Fibroblast of pulmonary artery (primary cell): Measurements from ENCODE around the gene TNS1.

ENCODE experiments used
- DNase-seq: peaks from one replicate; pipeline ENCODE4 v3.0.0-alpha.2; 2010; ENCODE audit warnings: low read depth
- H3K4me3 ChIP-seq: replicated peaks from 2 replicates; pipeline ENCODE4 v1.5.1; 2011; ENCODE audit warnings: low read depth, mild to moderate bottlenecking, control low read depth, low read length, moderate library complexity
- TF ChIP-seq, protein P1 (sequence below): IDR thresholded peaks from 2 replicates; pipeline ENCODE4 v1.5.1; 2011; ENCODE audit warnings: mild to moderate bottlenecking, control low read depth, low read length, inconsistent platforms; ENCODE audit errors: missing control alignments

TNS1 gene

DNA sequence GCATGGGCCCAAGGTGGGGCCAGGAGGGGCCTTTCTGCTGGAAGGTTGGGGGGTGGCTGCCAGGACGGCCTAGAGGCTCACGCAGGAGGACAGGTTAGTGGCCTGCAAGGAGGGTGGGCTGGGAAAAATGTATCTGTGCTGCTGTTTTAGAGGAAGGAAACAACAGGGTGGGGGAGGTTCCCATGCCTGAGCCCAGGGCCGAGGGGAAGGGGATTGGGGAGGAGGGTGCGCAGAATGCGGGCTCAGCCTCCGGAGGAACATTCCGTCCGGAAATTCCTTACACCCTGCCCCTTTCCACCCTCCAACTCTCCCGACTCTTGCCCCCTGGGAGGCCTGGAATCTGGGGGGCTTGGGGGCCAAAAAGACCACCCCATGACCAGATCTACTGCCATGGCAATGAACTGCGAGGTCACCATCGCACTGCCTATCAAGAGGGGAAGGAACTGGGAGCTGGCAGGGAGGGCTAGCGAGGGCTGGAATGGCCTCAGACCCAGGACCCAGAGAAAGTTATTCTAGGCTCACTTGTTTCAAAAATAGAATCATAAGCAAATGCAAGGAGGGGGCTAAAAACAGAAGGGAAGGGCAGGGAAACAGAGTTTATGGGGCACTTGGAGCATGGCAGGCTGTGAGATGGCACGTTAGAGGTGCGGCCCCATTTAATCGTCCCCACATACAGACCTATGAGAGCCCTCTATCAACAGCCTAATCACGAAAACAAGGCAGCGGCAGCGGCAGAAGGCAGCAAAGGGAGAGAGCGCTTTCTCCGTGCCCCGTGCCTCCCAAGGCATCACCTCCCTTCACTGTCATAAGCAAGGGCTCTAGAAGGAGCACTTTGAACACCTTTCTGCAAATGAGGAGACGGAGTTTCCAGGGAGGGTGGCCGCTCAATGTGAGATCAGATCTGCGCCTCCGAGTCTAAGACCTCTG is 90.4 kb downstream of the TNS1 start:
- TF ChIP-seq, protein P1, sequence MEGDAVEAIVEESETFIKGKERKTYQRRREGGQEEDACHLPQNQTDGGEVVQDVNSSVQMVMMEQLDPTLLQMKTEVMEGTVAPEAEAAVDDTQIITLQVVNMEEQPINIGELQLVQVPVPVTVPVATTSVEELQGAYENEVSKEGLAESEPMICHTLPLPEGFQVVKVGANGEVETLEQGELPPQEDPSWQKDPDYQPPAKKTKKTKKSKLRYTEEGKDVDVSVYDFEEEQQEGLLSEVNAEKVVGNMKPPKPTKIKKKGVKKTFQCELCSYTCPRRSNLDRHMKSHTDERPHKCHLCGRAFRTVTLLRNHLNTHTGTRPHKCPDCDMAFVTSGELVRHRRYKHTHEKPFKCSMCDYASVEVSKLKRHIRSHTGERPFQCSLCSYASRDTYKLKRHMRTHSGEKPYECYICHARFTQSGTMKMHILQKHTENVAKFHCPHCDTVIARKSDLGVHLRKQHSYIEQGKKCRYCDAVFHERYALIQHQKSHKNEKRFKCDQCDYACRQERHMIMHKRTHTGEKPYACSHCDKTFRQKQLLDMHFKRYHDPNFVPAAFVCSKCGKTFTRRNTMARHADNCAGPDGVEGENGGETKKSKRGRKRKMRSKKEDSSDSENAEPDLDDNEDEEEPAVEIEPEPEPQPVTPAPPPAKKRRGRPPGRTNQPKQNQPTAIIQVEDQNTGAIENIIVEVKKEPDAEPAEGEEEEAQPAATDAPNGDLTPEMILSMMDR: no peak
- H3K4me3 ChIP-seq: no peak overlapping the region
- no peak for DNase-seq

DNA sequence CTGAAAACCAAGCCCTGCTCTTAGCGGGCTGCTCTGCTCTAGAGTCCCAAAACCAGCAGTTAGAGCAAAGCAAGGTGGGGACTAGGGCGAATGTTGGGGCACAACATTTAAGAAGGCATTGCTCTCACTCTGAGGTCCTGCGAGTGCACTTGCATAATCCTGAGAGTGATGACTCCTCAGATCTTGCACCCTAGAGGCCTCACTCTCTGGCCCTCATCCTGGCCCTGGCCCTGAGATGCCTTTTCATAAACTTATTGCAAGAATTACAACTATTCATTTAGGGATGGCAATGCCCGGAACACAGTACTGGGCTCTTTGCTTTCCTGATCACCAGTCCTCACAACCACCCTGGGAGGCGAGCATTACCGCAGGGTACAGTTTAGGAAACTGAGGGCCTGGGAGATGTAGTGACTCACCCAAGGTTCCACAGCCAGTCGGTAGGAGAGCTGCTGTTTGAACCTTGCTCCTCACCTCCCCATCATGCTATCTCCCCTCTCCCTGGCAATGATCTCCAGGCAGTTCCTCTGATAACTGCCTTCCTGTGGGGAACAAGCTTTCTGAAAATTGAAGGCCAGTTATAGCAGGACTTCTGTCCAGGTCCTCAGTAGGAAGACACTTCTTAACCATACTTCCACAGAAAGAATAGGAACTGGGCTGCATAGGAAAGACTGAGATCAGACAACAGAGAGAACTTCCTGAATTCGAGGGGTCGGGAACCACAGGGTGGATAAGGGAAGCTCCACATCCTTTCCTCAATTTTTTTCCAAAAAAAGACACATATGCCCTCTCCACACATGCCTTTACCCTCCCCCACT is 91.3 kb downstream of the TNS1 start:
- TF ChIP-seq, protein P1: no peak
- H3K4me3 ChIP-seq: no peak overlapping the region
- DNase-seq: no peak

DNA sequence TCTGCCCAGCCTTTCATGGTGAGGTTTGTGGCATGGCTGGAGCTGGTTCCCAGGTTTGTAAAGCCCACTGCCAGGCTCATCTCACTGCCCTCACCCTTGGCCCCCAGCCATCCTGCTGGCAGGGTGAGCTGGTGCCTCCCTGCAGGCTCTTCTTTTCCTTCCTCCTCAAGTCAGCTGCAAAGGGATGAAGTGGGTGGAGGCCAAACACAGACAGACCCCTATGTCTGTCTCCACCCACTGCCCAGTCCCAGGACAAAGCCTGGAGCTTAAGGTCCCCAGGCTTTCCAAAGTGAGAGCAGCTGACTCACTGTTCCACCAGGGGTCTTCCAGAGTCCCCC is 92.0 kb downstream of the TNS1 start:
- TF ChIP-seq, protein P1: no peak
- DNase-seq: no peak
- H3K4me3 ChIP-seq: no peak overlapping the region

DNA sequence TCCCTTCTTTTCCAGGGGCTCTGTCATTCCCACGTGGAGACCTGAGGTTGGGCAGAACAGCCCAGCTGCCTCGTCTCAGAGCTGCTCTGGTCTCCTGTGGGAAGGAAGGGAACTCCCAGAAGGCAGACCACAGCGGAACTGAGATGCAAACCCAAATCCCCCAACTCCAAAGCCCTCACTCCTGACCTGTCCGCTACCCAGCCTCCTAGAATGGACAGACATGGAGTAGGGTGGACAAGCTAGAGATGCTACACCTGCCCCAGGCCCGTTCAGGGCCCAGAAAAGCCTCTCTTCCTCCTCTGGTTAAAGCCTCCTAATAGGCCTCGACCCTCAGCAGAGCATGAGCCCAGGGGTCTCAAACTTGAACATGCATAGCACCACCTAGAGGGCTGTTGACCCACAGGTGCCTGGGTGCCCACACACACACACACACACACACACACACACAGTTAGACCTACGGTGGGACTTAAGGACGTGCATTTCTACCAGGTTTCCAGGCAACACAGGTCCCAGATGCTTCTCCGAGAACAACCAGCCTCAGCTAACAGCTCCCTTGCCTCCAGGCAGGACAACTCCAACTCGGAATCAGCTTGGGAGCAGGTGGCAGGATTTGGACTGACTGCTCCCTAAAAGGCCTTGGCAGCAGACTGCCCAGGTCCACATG is 93.5 kb downstream of the TNS1 start:
- H3K4me3 ChIP-seq: no peak overlapping the region
- no peak for DNase-seq
- TF ChIP-seq, protein P1: no peak

DNA sequence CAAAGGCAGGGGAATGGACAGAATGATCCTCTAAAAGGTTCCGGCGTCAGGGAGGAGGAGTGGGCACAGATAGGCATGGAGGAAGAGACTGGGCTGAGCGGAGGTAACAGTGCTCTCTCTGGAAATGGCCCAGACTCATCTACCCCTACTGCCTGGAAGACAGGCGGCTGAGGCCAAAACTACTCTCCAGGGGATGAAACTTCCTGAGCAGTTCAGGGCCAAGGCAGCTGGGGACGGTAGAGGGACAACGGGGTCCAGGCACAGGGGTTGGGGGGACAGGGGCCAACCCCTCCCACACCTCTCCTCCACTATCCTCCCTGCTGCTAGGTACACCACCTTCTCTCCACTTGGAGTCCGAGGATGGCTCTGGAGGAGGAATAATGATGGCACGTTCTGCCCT is 94.3 kb downstream of the TNS1 start:
- TF ChIP-seq, protein P1: no peak
- no peak overlapping the region for H3K4me3 ChIP-seq
- DNase-seq: no peak

DNA sequence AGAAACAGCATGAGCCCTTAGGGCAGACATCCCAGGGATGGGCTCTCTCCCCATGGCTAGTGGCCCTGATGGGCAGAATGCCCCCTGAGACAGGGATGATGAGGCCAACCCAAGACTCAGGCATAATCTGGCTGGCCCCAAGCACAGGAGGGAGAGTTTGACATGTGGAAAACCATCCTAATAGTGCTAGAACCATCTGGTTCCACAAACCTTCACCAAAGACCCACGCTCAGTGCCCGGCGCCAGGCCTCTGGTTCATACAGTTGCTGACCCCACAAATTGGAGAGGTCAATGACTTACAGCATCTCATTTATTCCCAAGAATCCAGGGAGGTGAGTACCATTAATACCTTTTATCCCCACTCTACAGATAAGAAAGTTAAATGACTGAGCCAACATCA is 95.5 kb downstream of the TNS1 start:
- DNase-seq: no peak
- TF ChIP-seq, protein P1: no peak
- no peak overlapping the region for H3K4me3 ChIP-seq
